GM21786 (cell line): ENCODE results near the gene C1QTNF2.

ENCODE experiments used
- ATAC-seq: cut with Tn5 transposase; IDR thresholded peaks from one replicate; pipeline ENCODE4 v1.9.1; 2021; ENCODE audit not compliant: unreplicated experiment

Gene C1QTNF2

GRCh38 chr5:160369990-160370712 lies at the start of gene C1QTNF2:
Gene C1QTNF2 (minus strand): TSS chr5:160370626. CDS start chr5:160355011, 15,615 bp downstream.
- ATAC-seq: peak; percentile 50

GRCh38 chr5:160420331-160420610 lies 49.8 kb upstream of the C1QTNF2 start:
- no peak for ATAC-seq

GRCh38 chr5:160419458-160420330 lies 49.3 kb upstream of the C1QTNF2 start:
- peak; percentile 36 for ATAC-seq

GRCh38 chr5:160418561-160419457 lies 48.4 kb upstream of the C1QTNF2 start, which contains the start of gene SLU7:
Gene SLU7 (minus strand): TSS chr5:160419081. CDS start chr5:160415294, 3,787 bp downstream.
- peak; percentile 61 for ATAC-seq

- ATAC-seq: peak; percentile 90
Measured at GRCh38 chr5:160399402-160400353, 29.3 kb upstream of the C1QTNF2 start, which contains the start of gene FAM200C. Gene FAM200C (minus strand): TSS chr5:160400054. CDS start chr5:160395490, 4,564 bp downstream.

GRCh38 chr5:160398806-160399205 lies 28.4 kb upstream of the C1QTNF2 start:
- ATAC-seq: no peak

- no peak for ATAC-seq
Measured at GRCh38 chr5:160397492-160397891, 27.1 kb upstream of the C1QTNF2 start.

GRCh38 chr5:160395111-160395510 lies 24.7 kb upstream of the C1QTNF2 start:
- no peak for ATAC-seq

GRCh38 chr5:160390787-160391696 lies 20.6 kb upstream of the C1QTNF2 start:
- no peak for ATAC-seq

- ATAC-seq: no peak
Measured at GRCh38 chr5:160387445-160387844, 17.0 kb upstream of the C1QTNF2 start.

GRCh38 chr5:160385496-160385895 lies 15.1 kb upstream of the C1QTNF2 start:
- ATAC-seq: no peak

- ATAC-seq: no peak
Measured at GRCh38 chr5:160384681-160385080, 14.3 kb upstream of the C1QTNF2 start.

GRCh38 chr5:160382346-160382745 lies 11.9 kb upstream of the C1QTNF2 start:
- no peak for ATAC-seq

GRCh38 chr5:160380041-160380440 lies 9.6 kb upstream of the C1QTNF2 start:
- ATAC-seq: no peak

GRCh38 chr5:160379511-160379910 lies 9.1 kb upstream of the C1QTNF2 start:
- ATAC-seq: no peak

GRCh38 chr5:160378330-160378729 lies 7.9 kb upstream of the C1QTNF2 start:
- ATAC-seq: no peak

GRCh38 chr5:160377651-160378050 lies 7.2 kb upstream of the C1QTNF2 start:
- ATAC-seq: no peak

GRCh38 chr5:160376416-160376815 lies 6.0 kb upstream of the C1QTNF2 start:
- ATAC-seq: no peak

- ATAC-seq: no peak
Measured at GRCh38 chr5:160375701-160376100, 5.3 kb upstream of the C1QTNF2 start.
